HEK293T (cell line): ENCODE results near the gene KIAA0930.

Experiments used
- BHLHE40 ChIP-seq: fragments of 450-650 bp; IDR thresholded peaks from 2 replicates; pipeline ENCODE4 v1.6.1; 2016; ENCODE audit warnings: mild to moderate bottlenecking, moderate library complexity, borderline replicate concordance
- CTBP1 ChIP-seq: fragments of 450-650 bp; IDR thresholded peaks from 2 replicates; pipeline ENCODE4 v1.6.1; 2016; ENCODE audit warnings: borderline replicate concordance
- ELF4 ChIP-seq: fragments of 450-650 bp; IDR thresholded peaks from 2 replicates; pipeline ENCODE4 v1.6.1; 2017; ENCODE audit warnings: antibody characterized with exemption
- FOXA1 ChIP-seq: fragments of 450-650 bp; IDR thresholded peaks from 2 replicates; pipeline ENCODE4 v1.6.1; 2016; ENCODE audit warnings: mild to moderate bottlenecking
- FOXM1 ChIP-seq: fragments of 450-650 bp; IDR thresholded peaks from 2 replicates; pipeline ENCODE4 v1.6.1; 2017; ENCODE audit warnings: mild to moderate bottlenecking, borderline replicate concordance
- HDGF ChIP-seq: fragments of 450-650 bp; IDR thresholded peaks from 2 replicates; pipeline ENCODE4 v1.6.1; 2017; ENCODE audit warnings: antibody characterized with exemption, borderline replicate concordance
- L3MBTL2 ChIP-seq: fragments of 450-650 bp; conservative IDR thresholded peaks from 2 replicates; pipeline ENCODE4 v1.6.1; 2016; ENCODE audit warnings: mild to moderate bottlenecking
- LEF1 ChIP-seq: fragments of 450-650 bp; IDR thresholded peaks from 2 replicates; pipeline ENCODE4 v1.6.1; 2017; ENCODE audit warnings: mild to moderate bottlenecking, borderline replicate concordance
- NFRKB ChIP-seq: fragments of 450-650 bp; IDR thresholded peaks from 2 replicates; pipeline ENCODE4 v1.6.1; 2016; ENCODE audit warnings: mild to moderate bottlenecking, moderate library complexity
- PKNOX1 ChIP-seq: fragments of 450-650 bp; IDR thresholded peaks from 2 replicates; pipeline ENCODE4 v1.6.1; 2016
- SP1 ChIP-seq: fragments of 450-650 bp; IDR thresholded peaks from 2 replicates; pipeline ENCODE4 v1.6.1; 2017
- SUZ12 ChIP-seq: fragments of 450-650 bp; IDR thresholded peaks from 2 replicates; pipeline ENCODE4 v1.6.1; 2016; ENCODE audit warnings: mild to moderate bottlenecking
- ZNF384 ChIP-seq: fragments of 450-650 bp; IDR thresholded peaks from 2 replicates; pipeline ENCODE4 v1.6.1; 2016

DNA sequence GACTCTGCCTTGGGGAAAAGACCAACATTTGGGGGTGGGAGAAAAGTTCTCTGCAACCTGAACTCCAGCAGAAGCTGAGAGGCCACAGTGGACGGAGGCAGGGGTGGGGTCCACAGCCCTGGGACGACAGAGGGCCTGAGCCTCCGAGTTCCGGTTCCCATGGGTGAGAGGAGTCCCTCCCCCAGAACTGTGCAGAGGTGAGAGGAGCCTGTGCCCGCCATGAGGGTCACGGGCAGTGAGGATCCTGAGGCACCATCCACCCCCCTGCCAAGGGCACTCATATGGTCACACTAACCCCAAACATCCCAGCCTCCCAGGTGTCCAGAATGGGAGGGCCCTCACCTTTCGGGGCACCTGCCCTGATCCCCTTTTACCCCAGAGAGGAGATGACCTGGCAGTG, 30.5 kb downstream of the KIAA0930 start:
- TF ChIP-seq PKNOX1 (no peak), SUZ12 (no peak), BHLHE40 (no peak), SP1 (no peak), ELF4 (no peak), LEF1 (no peak), HDGF (no peak), NFRKB (no peak), FOXA1 (no peak), CTBP1 (no peak), ZNF384 (no peak), FOXM1 (no peak), L3MBTL2 (no peak)
